H1 (cell line): ENCODE measurements around the gene CTNND2. TPM values are rescaled to one million over a fixed set of nuclear protein-coding genes. Genes with fewer than 3 reads are reported as not detected.

Source experiments
- CTCF ChIA-PET: fragments of 300-600 bp; sonication (Branson Sonifier 250); formaldehyde crosslinking; loops from one replicate; lab custom pipeline; 2021; ENCODE audit not compliant: partially characterized antibody; lab: Charles Lee
- POLR2A ChIA-PET: fragments of 300-600 bp; sonication (Branson Sonifier 250); formaldehyde crosslinking; loops from one replicate; lab custom pipeline; 2021; ENCODE audit warnings: inconsistent platforms; ENCODE audit not compliant: partially characterized antibody; lab: Charles Lee
- DNase-seq, 2 experiments: peaks; one replicate each; pipeline versions ENCODE4 v3.0.0 to v3.0.0-alpha.2; 2010 to 2022; ENCODE audit warnings: low spot score in 2 of 2, low read depth in 1 of 2, mixed read lengths in 1 of 2
- FAIRE-seq: peaks from 2 replicates; lab custom pipeline; 2011; peaks lifted over from hg19 to GRCh38; lab: Jason Lieb, UNC
- H2AFZ ChIP-seq: 2 replicates; pipeline ENCODE4 v1.8.1; 2012; ENCODE audit warnings: low read length, inconsistent platforms
- H2AK5ac ChIP-seq: 2 replicates; pipeline ENCODE4 v1.6.1; 2013; ENCODE audit warnings: low read depth, low read length
- H2BK120ac ChIP-seq: replicated peaks from 2 replicates; pipeline ENCODE3; 2013; ENCODE audit warnings: low read depth, low read length, inconsistent platforms
- H2BK12ac ChIP-seq: 2 replicates; pipeline ENCODE4 v1.6.1; 2013; ENCODE audit warnings: low read depth, low read length
- H2BK15ac ChIP-seq: 2 replicates; pipeline ENCODE4 v1.6.1; 2013; ENCODE audit warnings: low read length
- H2BK20ac ChIP-seq: 2 replicates; pipeline ENCODE4 v1.6.1; 2013; ENCODE audit warnings: low read length
- H2BK5ac ChIP-seq: 2 replicates; pipeline ENCODE4 v1.6.1; 2013; ENCODE audit warnings: low read depth, low read length
- H3K14ac ChIP-seq: 2 replicates; pipeline ENCODE4 v1.6.1; 2013; ENCODE audit warnings: inconsistent platforms; ENCODE audit not compliant: insufficient read length
- H3K18ac ChIP-seq: 2 replicates; pipeline ENCODE4 v1.6.1; 2013; ENCODE audit warnings: low read length; ENCODE audit errors: extremely low read depth
- H3K23ac ChIP-seq: 2 replicates; pipeline ENCODE4 v1.6.1; 2013; ENCODE audit warnings: inconsistent platforms; ENCODE audit not compliant: insufficient read length
- H3K23me2 ChIP-seq: 2 replicates; pipeline ENCODE4 v1.6.1; 2013; ENCODE audit warnings: low read depth, low read length
- H3K27ac ChIP-seq: 2 replicates; pipeline ENCODE4 v1.6.1; 2011; ENCODE audit warnings: low read depth, low read length, inconsistent platforms
- H3K27me3 ChIP-seq, 4 experiments: replicated peaks in 1 of 4; 1 replicate in 1 of 4; 2 replicates in 3 of 4; pipeline versions ENCODE4 v1.6.1 to v1.8.1; 2011 to 2013; ENCODE audit warnings: low read length in 3 of 4, mild to moderate bottlenecking in 3 of 4, inconsistent platforms in 2 of 4, mixed read lengths in 2 of 4, moderate library complexity in 1 of 4; ENCODE audit not compliant: control insufficient read depth in 3 of 4, insufficient read depth in 3 of 4; ENCODE audit errors: extremely low read depth in 1 of 4
- H3K36me3 ChIP-seq, 4 experiments: 2 replicates each; pipeline versions ENCODE4 v1.6.1 to v1.8.1; 2011 to 2013; ENCODE audit warnings: mild to moderate bottlenecking in 4 of 4, low read length in 3 of 4, moderate library complexity in 2 of 4, control low read depth in 1 of 4, inconsistent platforms in 1 of 4; ENCODE audit not compliant: insufficient read depth in 4 of 4, control insufficient read depth in 2 of 4
- H3K4ac ChIP-seq: replicated peaks from 2 replicates; pipeline ENCODE3; 2013; ENCODE audit warnings: low read length, low read depth, mixed read lengths, inconsistent platforms; ENCODE audit not compliant: insufficient read length
- H3K4me1 ChIP-seq, 4 experiments: replicated peaks in 1 of 4; 1 replicate in 1 of 4; 2 replicates in 3 of 4; pipeline versions ENCODE4 v1.6.1 to v1.8.1; 2011 to 2013; ENCODE audit warnings: low read length in 3 of 4, inconsistent platforms in 2 of 4, mixed read lengths in 1 of 4; ENCODE audit not compliant: insufficient read depth in 4 of 4, control insufficient read depth in 3 of 4
- H3K4me2 ChIP-seq, 2 experiments: 2 replicates each; pipeline versions ENCODE4 v1.6.1 to v1.8.1; 2011 to 2013; ENCODE audit warnings: low read depth in 2 of 2, low read length in 2 of 2, control low read depth in 1 of 2, inconsistent platforms in 1 of 2, mild to moderate bottlenecking in 1 of 2; ENCODE audit not compliant: insufficient read depth in 1 of 2
- H3K4me3 ChIP-seq, 4 experiments: fragments of 200-600, 300-600 bp in 1 of 4; sonication (generic), shearing (Covaris generic), sonication (Bioruptor Twin) in 1 of 4; 2 replicates each; pipeline versions ENCODE4 v1.5.1 to v1.8.1; 2011 to 2016; ENCODE audit warnings: low read length in 4 of 4, low read depth in 3 of 4, control low read depth in 2 of 4, inconsistent platforms in 2 of 4, mild to moderate bottlenecking in 2 of 4, mixed read lengths in 1 of 4, moderate library complexity in 1 of 4; ENCODE audit not compliant: insufficient read depth in 2 of 4; ENCODE audit errors: extremely low read depth in 1 of 4
- H3K56ac ChIP-seq: replicated peaks from 2 replicates; pipeline ENCODE3; 2013; ENCODE audit warnings: low read depth, mild to moderate bottlenecking, mixed read lengths, low read length, inconsistent platforms; ENCODE audit not compliant: insufficient read length
- H3K79me1 ChIP-seq: 2 replicates; pipeline ENCODE4 v1.6.1; 2013; ENCODE audit warnings: low read depth, low read length, control low read depth
- H3K79me2 ChIP-seq, 2 experiments: 2 replicates each; pipeline versions ENCODE4 v1.6.1 to v1.8.1; 2012 to 2013; ENCODE audit warnings: low read length in 2 of 2, mild to moderate bottlenecking in 2 of 2, inconsistent platforms in 1 of 2; ENCODE audit not compliant: insufficient read depth in 2 of 2, control insufficient read depth in 1 of 2
- H3K9ac ChIP-seq, 4 experiments: replicated peaks in 1 of 4; 1 replicate in 1 of 4; 2 replicates in 3 of 4; pipeline versions ENCODE4 v1.6.1 to v1.8.1; 2011 to 2013; ENCODE audit warnings: low read depth in 3 of 4, low read length in 3 of 4, control low read depth in 2 of 4, mild to moderate bottlenecking in 2 of 4, moderate library complexity in 2 of 4, inconsistent platforms in 1 of 4; ENCODE audit errors: extremely low read depth in 1 of 4
- H3K9me3 ChIP-seq, 2 experiments: 2 replicates each; pipeline versions ENCODE4 v1.6.1 to v1.8.1; 2012 to 2013; ENCODE audit warnings: mild to moderate bottlenecking in 2 of 2, moderate library complexity in 2 of 2, control low read depth in 1 of 2, inconsistent platforms in 1 of 2, low read depth in 1 of 2, low read length in 1 of 2, mixed read lengths in 1 of 2; ENCODE audit not compliant: insufficient read depth in 2 of 2
- H4K20me1 ChIP-seq, 2 experiments: replicated peaks in 1 of 2; 2 replicates each; pipeline versions ENCODE3 to v1.8.1; 2011 to 2013; ENCODE audit warnings: inconsistent platforms in 2 of 2, low read length in 2 of 2, mild to moderate bottlenecking in 1 of 2; ENCODE audit not compliant: insufficient read depth in 2 of 2, control insufficient read depth in 1 of 2
- H4K5ac ChIP-seq: 2 replicates; pipeline ENCODE4 v1.6.1; 2013; ENCODE audit warnings: low read length, low read depth, mixed read lengths, inconsistent platforms; ENCODE audit not compliant: insufficient read length
- H4K8ac ChIP-seq: 2 replicates; pipeline ENCODE4 v1.8.0; 2013; ENCODE audit warnings: mild to moderate bottlenecking, moderate library complexity, low read length, inconsistent platforms; ENCODE audit not compliant: insufficient read depth; ENCODE audit errors: extremely low read depth
- H4K91ac ChIP-seq: replicated peaks from 2 replicates; pipeline ENCODE3; 2013; ENCODE audit warnings: low read length, mixed read lengths, inconsistent platforms; ENCODE audit not compliant: insufficient read length
- BACH1 ChIP-seq: IDR thresholded peaks from 2 replicates; pipeline ENCODE4 v1.6.1; 2012; ENCODE audit warnings: low read length, improper control_type of control experiment
- CHD1 ChIP-seq: IDR thresholded peaks from 2 replicates; pipeline ENCODE4 v1.6.1; 2012; ENCODE audit warnings: low read depth, low read length, improper control_type of control experiment
- CTCF ChIP-seq, 3 experiments: IDR thresholded peaks; 1 replicate in 2 of 3; 2 replicates in 1 of 3; pipeline versions ENCODE4 v1.5.1 to v1.6.1; 2011; ENCODE audit warnings: low read length in 3 of 3, mild to moderate bottlenecking in 3 of 3, inconsistent platforms in 2 of 3, low read depth in 1 of 3, moderate library complexity in 1 of 3; ENCODE audit not compliant: insufficient read depth in 1 of 3; ENCODE audit errors: control extremely low read depth in 1 of 3
- GABPA ChIP-seq: IDR thresholded peaks from 2 replicates; pipeline ENCODE4 v1.6.1; 2011; ENCODE audit warnings: mild to moderate bottlenecking, low read length, moderate library complexity, borderline replicate concordance; ENCODE audit not compliant: insufficient read depth
- JUND ChIP-seq: IDR thresholded peaks from 2 replicates; pipeline ENCODE4 v1.6.1; 2011; ENCODE audit warnings: mild to moderate bottlenecking, improper control_type of control experiment, low read length
- KDM5A ChIP-seq: fragments of 200-600 bp; IDR thresholded peaks from 2 replicates; pipeline ENCODE4 v1.7.1; 2012; ENCODE audit warnings: mild to moderate bottlenecking, low read length, inconsistent platforms, mixed read lengths
- MAFK ChIP-seq: IDR thresholded peaks from 2 replicates; pipeline ENCODE4 v1.6.1; 2012; ENCODE audit warnings: low read depth, mild to moderate bottlenecking, improper control_type of control experiment, low read length
- MAX ChIP-seq: IDR thresholded peaks from 2 replicates; pipeline ENCODE4 v1.6.1; 2012; ENCODE audit warnings: inconsistent platforms
- RFX5 ChIP-seq: IDR thresholded peaks from 2 replicates; pipeline ENCODE4 v1.6.1; 2011; ENCODE audit warnings: low read depth, low read length, improper control_type of control experiment, borderline replicate concordance
- SAP30 ChIP-seq: fragments of 300-600 bp; sonication (generic); IDR thresholded peaks from 2 replicates; pipeline ENCODE4 v1.7.1; 2012; ENCODE audit warnings: low read length, moderate library complexity, mild to moderate bottlenecking, inconsistent platforms; ENCODE audit not compliant: insufficient read depth, insufficient replicate concordance
- SP1 ChIP-seq: IDR thresholded peaks from 2 replicates; pipeline ENCODE4 v1.6.1; 2011; ENCODE audit warnings: low read depth, low read length
- TAF1 ChIP-seq: IDR thresholded peaks from 2 replicates; pipeline ENCODE4 v1.6.1; 2011; ENCODE audit warnings: mild to moderate bottlenecking, low read depth, low read length
- TBP ChIP-seq: IDR thresholded peaks from 2 replicates; pipeline ENCODE4 v1.6.1; 2011; ENCODE audit warnings: low read depth, low read length, improper control_type of control experiment
- WGBS, 2 experiments: shearing (Covaris generic) in 1 of 2; methylation state at CpG; one replicate each; pipeline versions ENCODE4 v1.1.6 to v1.1.7; 2013 to 2015; ENCODE audit warnings: low lambda C conversion rate in 2 of 2, mixed read lengths in 2 of 2, inconsistent platforms in 1 of 2, low coverage in 1 of 2, missing lambda C conversion rate in 1 of 2; ENCODE audit not compliant: insufficient replicate concordance in 2 of 2, insufficient coverage in 1 of 2, insufficient read length in 1 of 2; ENCODE audit errors: extremely low coverage in 1 of 2, missing lambda C conversion rate in 1 of 2; 5-methylcytosine and 5-hydroxymethylcytosine counted together
- polyA plus RNA-seq, 7 experiments: library from polyadenylated mRNA; depleted of rRNA in 3 of 7; stranded (reverse) in 5 of 7; unstranded in 2 of 7; fragments of >200 nt in 5 of 7; fragments of 200-250 nt in 2 of 7; gene quantifications; 1 replicate in 5 of 7; 2 replicates in 1 of 7; 4 replicates in 1 of 7; pipeline versions ENCODE4 v1.2.1 to v1.2.3, GENCODE V29; 2011 to 2013; ENCODE audit warnings: missing spikeins in 2 of 7, mixed read lengths in 2 of 7
- total RNA-seq: library from RNA; stranded (reverse); fragmentation: NEBNext Ultra II Directional; extraction: Animal tissue kit (Norgen Biotek cat#: 25700); gene quantifications from 2 replicates; pipeline ENCODE4 v1.2.1, GENCODE V29; 2021

The CTNND2 gene
- total and polyA plus RNA-seq, 2 of the 8 experiments (the other 6 are each of a cell fraction or from before 2014, with no cell fraction given) = 7.4 to 14.2 TPM

GRCh38 chr5:11497651-11498050 lies 406.6 kb downstream of the CTNND2 start:
- H3K56ac ChIP-seq = no peak overlapping the region
- H3K4me3 ChIP-seq = no peak overlapping the region
- no peak overlapping the region for H3K14ac ChIP-seq
- no peak overlapping the region for H3K4me2 ChIP-seq
- ChIA-PET POLR2A (no interaction called here), CTCF (interaction anchor here (0.6 kb wide), 1 partner anchor 223 kb away, joined by 3 read pairs; no protein-coding TSS in a partner anchor)
- no peak overlapping the region for H3K18ac ChIP-seq
- no peaks in the 10 kb centered on the region for H3K36me3 ChIP-seq
- no peaks in the 10 kb centered on the region for H3K79me2 ChIP-seq
- no peak overlapping the region for H4K5ac ChIP-seq
- no peak overlapping the region for H2AK5ac ChIP-seq
- H3K4me1 ChIP-seq = no peaks in the 10 kb centered on the region
- no peaks in the 10 kb centered on the region for H3K9me3 ChIP-seq
- no peak overlapping the region for H4K91ac ChIP-seq
- WGBS, 2 experiments = 91% methylated on average over 1 of the region's 1 CpG; no CpG with 5 or more reads in 1 of the 2 experiments
- H2BK20ac ChIP-seq = no peak overlapping the region
- no peak overlapping the region for H2BK12ac ChIP-seq
- no peaks in the 10 kb centered on the region for H4K20me1 ChIP-seq
- H2AFZ ChIP-seq = no peak overlapping the region
- no peak overlapping the region for H2BK15ac ChIP-seq
- no peaks in the 10 kb centered on the region for H3K27me3 ChIP-seq
- H3K9ac ChIP-seq = no peak overlapping the region
- FAIRE-seq (no peak), DNase-seq (no peak)
- no peak overlapping the region for H2BK120ac ChIP-seq
- no peaks in the 10 kb centered on the region; the same call in 1 of the 2 replicates for H3K23me2 ChIP-seq
- H4K8ac ChIP-seq = no peak overlapping the region
- no peak overlapping the region for H3K23ac ChIP-seq
- H2BK5ac ChIP-seq = no peak overlapping the region
- no peak overlapping the region for H3K27ac ChIP-seq
- no peaks in the 10 kb centered on the region for H3K79me1 ChIP-seq
- H3K4ac ChIP-seq = no peak overlapping the region
- TF ChIP-seq RFX5 (no peak), SP1 (no peak), TBP (no peak), CTCF (IDR thresholded peaks at IDR 0.05; ENCODE audit: control extremely low read depth in 1 of 3, insufficient read depth in 1 of 3, low read depth in 1 of 3, low read length in 3 of 3) (no peak), TAF1 (no peak), MAX (no peak), GABPA (no peak), KDM5A (no peak), SAP30 (no peak), CHD1 (no peak), MAFK (no peak), BACH1 (no peak), JUND (no peak)
